Stimulated activated CD8-positive, alpha-beta memory T cell treated with anti-CD3 and anti-CD28 coated beads, Interleukin-12 subunit alpha, Interleukin-12 subunit beta, amount 100 ng/mL, for 24 hours (primary cell): ENCODE measurements around the gene ZNF385C.
"Not testable (repeated sequence)": the region's sequence is repeated elsewhere in the genome, so short reads cannot be mapped to it uniquely, and the experiment has no call there.

ENCODE experiments used
- DNase-seq: peaks from one replicate; pipeline ENCODE4 v3.0.0-alpha.2; 2020; ENCODE audit errors: extremely low read depth

Gene ZNF385C

DNA sequence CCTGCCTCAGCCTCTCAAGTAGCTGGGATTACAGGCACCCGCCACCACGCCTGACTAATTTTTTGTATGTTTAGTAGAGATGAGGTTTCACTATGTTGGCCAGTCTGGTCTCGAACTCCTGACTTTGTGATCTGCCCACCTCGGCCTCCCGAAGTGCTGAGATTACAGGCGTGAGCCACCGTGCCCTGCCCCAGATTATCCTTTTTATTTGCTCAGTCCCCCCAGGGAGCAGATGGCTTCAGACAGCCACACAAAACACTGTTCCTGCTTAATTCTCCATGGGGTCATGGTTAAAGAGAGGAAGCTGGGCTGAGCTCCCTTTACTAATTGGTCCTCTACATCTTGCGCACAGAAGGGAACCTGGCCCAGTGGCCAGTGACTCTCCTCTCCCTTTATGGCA, 77.4 kb downstream of the ZNF385C start:
- DNase-seq, result not testable (repeated sequence)

DNA sequence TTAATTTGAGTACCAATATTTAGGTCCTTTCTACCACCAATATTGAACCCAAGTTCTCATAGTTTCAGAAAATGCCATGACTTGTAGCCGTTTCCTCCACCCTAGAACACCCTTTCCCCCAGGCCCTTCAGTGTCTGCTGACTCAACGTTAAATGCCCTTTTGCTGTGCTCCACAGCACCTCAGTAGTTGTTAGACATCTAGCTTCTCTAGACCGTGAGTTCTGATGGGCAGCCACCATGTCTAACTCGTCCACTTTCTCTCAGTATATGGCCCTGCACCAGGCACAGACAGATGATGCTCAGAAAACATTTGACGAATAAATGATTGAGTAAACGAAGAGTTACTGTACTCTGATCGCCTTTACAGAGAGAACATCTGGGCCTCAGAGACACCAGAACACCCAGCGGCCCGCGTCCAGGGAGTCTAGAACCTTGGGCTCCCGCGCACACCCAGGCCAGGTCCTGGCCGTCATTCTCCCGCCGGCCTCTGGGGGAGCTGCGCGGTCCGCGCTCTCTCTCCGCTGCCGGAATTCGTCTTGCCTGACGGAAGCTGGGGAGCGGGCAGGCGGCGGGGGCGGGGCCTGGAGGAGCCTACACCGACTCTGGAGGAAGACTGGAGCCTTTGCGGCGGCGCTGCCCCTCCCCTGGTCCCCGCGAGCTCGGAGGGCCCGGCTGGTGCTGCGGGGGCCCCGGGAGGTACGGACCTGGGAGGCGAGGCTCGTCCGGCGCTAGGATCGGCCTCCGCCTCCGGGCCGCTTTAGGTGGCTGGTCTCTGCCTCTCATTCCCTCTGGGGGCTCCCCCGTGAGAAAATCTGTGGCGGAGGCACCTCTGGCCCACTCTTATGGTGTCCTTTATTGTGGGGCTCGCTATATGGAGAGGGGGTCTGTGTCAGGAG, 78.5 kb downstream of the ZNF385C start, which contains the start of gene NKIRAS2:
NKIRAS2 (plus strand) TSS at position 582 of the 896 bp plus-strand sequence. CDS start 1,488 bp downstream, outside the sequence.
- peak; percentile 87 for DNase-seq

DNA sequence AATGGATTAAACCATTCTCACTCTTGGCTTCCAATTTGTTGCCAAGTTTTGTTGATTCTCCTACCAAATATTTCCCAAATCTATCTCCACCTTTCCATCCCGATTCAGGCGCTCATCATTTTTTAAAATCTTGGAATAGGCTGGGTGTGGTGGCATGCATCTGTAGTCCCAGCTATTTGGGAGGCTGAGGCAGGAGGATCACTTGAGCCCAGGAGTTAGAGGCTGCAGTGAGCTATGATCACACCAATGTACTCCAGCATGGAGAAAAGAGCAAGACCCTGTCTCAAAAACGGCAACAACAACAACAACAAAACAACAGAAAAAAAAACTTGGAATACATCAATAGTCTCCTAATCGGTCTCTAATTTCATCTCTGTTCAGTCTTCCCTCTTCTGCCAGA, 79.3 kb downstream of the ZNF385C start:
- DNase-seq, result no peak

DNA sequence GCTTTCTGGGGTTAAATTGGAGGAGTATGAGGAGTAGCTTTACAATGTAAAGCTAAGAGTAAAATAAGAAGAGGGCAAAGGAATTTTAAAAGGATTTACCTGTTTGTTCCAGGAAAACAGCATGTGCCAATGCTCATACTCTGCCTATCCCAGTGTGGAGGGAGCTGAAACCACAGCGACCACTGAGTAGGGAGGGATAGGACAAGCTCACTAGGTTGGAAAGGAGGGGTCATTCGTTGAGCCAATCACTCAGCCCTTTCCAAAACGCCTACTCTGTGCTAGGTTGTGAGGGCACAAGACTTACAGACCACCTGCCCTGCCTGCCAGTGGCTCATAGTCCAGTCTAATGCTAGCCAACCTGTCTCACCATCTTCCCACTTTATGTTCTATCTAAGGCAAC, 79.9 kb downstream of the ZNF385C start:
- DNase-seq, result no peak

DNA sequence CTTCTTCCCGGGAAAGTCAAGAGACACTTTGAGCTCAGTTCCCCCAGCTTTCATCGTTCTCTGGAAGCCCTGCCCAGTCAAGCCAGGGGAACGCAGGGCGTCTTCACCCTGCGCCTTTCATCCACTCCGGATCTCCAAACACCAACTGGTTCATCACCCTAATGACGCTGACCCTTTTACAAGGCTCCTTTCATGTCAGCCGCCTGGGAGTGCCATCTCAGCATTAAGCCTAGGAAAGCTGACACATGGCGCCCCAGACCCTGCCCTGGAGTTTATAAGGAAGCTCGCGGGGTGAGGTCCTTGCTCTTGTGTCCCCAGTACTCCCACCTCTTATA, 80.4 kb downstream of the ZNF385C start:
- DNase-seq, result no peak

- peak; percentile 78 for DNase-seq
Observed at GRCh38 chr17:42016941-42017865, 81.1 kb downstream of the ZNF385C start, which contains the start of gene DNAJC7. DNAJC7 (minus strand) TSS chr17:42017439; CDS start chr17:42017416, 23 bp downstream.

GRCh38 chr17:42016411-42016831, 81.9 kb downstream of the ZNF385C start:
- DNase-seq, result no peak

DNA sequence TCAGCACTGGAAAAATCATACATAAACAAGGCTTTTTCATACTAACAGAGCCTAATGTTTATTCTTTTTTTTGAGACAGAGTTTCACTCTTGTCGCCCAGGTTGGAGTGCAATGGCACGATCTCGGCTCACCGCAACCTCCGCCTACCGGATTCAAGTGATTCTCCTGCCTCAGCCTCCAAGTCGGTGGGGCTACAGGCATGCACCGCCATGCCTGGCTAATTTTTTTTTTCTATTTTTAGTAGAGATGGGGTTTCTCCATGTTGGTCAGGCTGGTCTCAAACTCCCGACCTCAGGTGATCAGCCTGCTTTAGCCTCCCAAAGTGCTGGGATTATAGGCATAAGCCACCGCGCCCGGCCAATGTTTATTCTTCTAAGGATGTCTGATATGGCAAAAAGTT, 84.5 kb downstream of the ZNF385C start:
- not testable (repeated sequence) for DNase-seq

- not testable (repeated sequence) for DNase-seq
Observed at GRCh38 chr17:42012363-42012762, 85.9 kb downstream of the ZNF385C start.

DNA sequence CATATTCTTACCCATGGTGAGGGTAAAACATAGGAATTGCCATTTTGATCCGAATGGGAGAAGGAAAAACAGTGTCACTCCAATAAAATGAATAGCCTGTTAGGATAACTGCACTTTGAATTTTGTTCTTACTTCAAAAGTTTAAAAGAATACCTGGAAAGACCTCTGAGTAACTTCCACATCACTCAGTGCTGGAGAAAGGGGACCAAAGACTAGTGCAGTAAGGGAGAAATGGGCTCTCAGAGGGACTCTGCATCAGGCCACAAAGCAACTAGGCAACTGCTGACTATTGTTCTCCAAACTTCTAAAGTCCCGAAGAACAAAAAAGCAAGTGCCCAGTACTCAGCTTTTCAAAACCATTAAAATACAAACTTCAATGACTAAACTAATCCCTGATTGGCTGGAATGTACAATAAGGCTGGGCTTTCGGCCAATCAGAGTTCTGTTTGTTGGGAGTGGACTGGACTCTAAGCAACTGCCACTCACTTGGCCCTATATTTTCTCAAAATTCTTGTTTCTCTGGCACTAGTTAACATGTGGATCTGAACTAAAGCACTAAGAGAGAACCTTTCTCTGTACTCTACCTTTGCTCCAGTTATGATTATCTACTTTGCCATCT, 87.3 kb downstream of the ZNF385C start:
- DNase-seq, result no peak

- not testable (repeated sequence) for DNase-seq
Observed at GRCh38 chr17:42010266-42010680, 88.0 kb downstream of the ZNF385C start.

DNA sequence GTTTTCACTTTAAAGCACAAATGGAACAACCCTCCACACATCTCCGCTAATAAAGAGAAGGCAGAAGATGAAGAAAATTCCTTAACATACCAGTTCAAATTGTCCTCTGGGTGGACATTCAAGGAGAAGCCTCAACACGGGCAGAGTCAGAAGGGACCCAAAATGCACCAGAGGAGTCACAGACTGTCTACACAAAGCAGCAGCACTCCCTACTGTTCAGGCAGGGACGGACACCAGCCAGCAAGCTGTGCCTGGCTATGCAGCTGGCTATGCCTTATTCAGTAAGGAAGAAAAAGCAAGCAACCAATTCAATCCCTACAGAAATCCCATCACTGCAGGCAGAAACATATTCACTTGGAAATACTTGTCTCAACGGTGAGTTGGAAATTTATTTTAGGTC, 89.1 kb downstream of the ZNF385C start:
- DNase-seq, result no peak

DNA sequence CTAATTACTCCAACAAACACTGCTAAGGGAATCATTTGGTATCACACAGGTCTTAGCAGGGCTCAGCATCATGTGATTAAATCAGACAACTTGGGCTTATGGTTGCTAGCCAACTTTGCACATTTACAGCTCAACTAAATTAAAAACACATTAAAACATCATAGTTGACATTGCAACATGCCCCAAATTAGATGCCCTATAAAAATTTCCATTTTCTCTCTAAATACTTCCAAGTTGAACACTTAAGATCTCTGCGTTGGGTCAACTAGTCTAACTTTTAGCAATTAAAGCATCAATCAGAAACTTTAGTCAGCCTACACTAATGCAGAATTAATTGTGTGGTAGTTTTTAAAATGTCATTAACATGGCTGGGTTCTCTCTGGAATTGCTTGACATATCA, 93.1 kb downstream of the ZNF385C start:
- no peak for DNase-seq

DNA sequence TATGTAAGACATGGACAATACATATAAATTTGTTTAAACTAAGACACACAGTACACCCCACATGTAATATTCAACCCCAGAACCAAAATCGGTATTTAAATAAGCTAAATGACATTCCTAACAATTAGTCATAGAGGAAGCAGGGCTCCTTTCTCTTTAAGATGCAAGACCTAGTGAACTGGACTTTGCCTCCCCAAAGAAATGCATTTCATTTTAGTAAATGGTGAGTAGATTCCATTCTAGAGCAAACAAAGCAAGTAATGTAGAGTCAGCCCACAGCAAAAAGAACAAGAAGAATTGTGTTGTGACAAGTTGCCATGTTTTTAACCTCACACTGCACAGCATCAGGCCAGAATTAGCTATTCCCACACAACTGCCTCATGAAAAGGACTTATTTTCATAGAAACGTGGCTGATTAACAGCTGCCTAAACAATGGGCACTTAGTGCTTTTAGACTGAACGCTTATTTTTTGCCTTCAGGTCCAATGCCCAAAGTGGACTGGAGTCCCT, 95.4 kb downstream of the ZNF385C start:
- no peak for DNase-seq

GRCh38 chr17:42002175-42002791, 96.0 kb downstream of the ZNF385C start:
- DNase-seq, result no peak

- no peak for DNase-seq
Observed at GRCh38 chr17:42001729-42002128, 96.5 kb downstream of the ZNF385C start.

- DNase-seq, result no peak
Observed at GRCh38 chr17:42000413-42001133, 97.7 kb downstream of the ZNF385C start.

GRCh38 chr17:41998497-41998896, 99.8 kb downstream of the ZNF385C start:
- no peak for DNase-seq

DNA sequence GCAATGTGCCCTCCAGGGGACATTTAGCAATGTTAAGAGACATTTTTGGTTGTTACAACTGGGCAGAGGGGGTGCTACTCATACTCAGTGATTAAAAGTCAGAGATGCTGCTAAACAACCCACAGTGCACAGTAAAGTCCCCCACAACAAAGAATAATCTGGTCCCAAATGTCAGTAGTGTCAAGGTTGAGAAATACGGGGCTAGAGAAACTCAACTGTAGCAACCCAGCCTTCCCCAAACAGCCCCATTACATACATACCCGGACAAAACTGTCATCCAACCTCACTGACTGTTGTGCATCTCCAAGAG, 101.5 kb downstream of the ZNF385C start:
- DNase-seq, result no peak

GRCh38 chr17:41992576-41992975, 105.7 kb downstream of the ZNF385C start:
- no peak for DNase-seq
